T47D (cell line): Measurements from ENCODE around the gene MAP10.
"Not testable (repeated sequence)": the region's sequence is repeated elsewhere in the genome, so short reads cannot be mapped to it uniquely, and the experiment has no call there.

ENCODE experiments used
- DNase-seq, 2 experiments: peaks; one replicate each; pipeline versions ENCODE4 v3.0.0 to v3.0.0-alpha.2; 2011 to 2012; ENCODE audit warnings: low read depth in 1 of 2, low spot score in 1 of 2
- JUND ChIP-seq: IDR thresholded peaks from 2 replicates; pipeline ENCODE4 v1.6.1; 2012; ENCODE audit warnings: low read depth
- in situ Hi-C: cut with HindIII; loops from 2 replicates; pipeline ENCODE4 v1.10.0; 2016; ENCODE audit warnings: low sequenced_read_pairs, low pct_unique_long_range_greater_than_20kb

The MAP10 gene

GRCh38 chr1:232780354-232780753 is 24.9 kb upstream of the MAP10 start:
- no peak for TF ChIP-seq JUND
- no peak for DNase-seq
- in situ Hi-C loops = no loop called here

DNA sequence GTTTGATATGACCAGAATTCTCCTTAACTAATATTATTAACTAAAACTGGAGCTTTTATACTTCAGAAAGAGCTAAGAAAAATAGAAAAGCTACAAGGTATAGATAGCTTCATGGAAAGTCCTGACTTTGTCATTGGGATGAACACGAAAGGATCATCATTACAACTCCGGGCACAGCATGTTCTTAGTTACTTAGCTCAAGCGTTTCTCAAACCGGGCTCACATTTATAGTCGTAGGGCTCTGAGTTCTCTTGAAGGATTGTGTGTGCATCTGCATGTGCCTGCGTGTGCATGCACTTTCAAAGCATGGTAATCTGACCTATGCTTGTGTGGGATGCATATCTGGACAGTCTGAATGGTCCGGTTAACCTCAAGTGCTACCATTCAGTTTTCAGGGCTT is 20.4 kb upstream of the MAP10 start:
- in situ Hi-C loops = no loop called here
- TF ChIP-seq JUND = no peak
- DNase-seq = no peak

DNA sequence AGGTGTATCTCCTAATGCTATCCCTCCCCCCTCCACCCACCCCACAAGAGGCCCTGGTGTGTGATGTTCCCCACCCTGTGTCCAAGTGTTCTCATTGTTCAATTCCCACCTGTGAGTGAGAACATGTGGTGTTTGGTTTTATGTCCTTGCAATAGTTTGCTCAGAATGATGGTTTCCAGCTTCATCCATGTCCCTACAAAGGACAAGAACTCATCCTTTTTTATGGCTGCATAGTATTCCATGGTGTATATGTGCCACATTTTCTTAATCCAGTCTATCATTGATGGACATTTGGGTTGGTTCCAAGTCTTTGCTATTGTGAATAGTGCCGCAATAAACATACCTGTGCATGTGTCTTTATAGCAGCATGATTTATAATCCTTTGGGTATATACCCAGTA is 19.6 kb upstream of the MAP10 start:
- in situ Hi-C loops, DNase-seq: not testable (repeated sequence)

DNA sequence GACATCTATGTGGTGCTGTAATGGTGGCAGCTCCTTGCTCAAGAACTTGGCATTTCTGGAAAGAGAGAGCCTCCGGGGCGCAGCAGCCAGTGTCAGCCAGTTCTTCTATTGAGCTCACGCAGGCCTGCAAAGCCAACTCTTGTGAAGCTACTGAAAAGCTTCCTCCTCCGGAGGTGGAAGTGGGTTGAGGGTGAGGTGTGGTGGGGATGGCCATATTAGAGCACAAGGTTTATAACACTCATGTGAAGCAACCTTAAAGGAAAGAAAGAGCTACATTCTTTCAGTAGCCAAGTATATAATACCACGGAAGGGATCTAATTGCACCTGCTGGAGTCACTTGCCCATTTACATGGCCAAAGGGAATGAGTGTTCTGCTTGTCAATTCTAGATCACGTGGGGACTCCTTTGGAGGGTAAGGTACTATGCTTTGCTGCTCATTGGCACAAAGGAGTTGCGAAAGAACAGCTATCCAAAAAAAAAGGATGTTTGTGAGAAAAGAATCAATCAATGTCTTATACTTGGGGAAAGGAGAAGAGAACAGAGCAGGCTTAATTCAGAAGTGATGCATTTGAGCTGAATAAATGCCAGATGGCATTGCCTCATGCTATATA is 18.3 kb upstream of the MAP10 start:
- TF ChIP-seq JUND = no peak
- DNase-seq = no peak
- in situ Hi-C loops = no loop called here

DNA sequence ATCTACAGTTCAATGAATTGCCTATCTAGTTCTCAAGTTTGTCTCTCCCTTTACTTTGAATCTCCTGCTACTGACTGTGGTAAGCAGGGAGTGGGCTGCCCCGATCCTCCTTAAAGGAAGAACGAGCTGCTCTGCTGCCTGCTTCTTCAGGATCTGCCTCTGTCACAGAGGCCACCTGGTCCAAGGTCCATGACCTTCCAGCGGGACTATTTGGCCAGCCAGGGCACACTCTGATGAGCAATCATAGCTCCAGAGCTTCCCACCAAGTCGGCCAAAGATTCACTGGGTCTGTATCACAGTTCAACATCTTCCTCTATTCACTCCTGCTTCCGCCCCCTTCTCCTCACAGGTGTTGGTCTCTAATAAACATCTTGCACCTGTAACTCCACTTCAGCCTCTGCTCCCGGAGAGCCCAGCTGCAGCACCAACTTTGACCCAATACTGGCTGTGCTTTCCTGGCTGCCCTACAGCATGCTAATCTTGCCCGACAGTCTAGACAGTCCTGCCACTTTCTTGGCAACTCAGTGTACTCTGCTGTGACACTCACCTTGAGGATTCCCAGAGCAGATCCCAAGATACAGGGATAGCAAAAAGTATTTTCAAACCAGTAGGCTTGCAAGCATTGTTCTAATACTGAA is 16.9 kb upstream of the MAP10 start:
- DNase-seq = no peak
- in situ Hi-C loops = no loop called here

GRCh38 chr1:232789651-232790050 is 15.6 kb upstream of the MAP10 start:
- no peak for DNase-seq
- in situ Hi-C loops = no loop called here
- TF ChIP-seq JUND = no peak

More for the DNA sequence above, 16.9 kb upstream of the MAP10 start:
- no peak for TF ChIP-seq JUND

GRCh38 chr1:232792949-232793348 is 12.3 kb upstream of the MAP10 start:
- TF ChIP-seq JUND = no peak
- in situ Hi-C loops = no loop called here
- DNase-seq = no peak

GRCh38 chr1:232793944-232794343 is 11.3 kb upstream of the MAP10 start:
- in situ Hi-C loops = no loop called here

GRCh38 chr1:232795497-232796053 is 9.6 kb upstream of the MAP10 start:
- in situ Hi-C loops = no loop called here
- no peak for TF ChIP-seq JUND
- DNase-seq = no peak

More at GRCh38 chr1:232793944-232794343, 11.3 kb upstream of the MAP10 start:
- no peak for TF ChIP-seq JUND
- peak in 1 of 2 experiments; percentile 67 for DNase-seq

DNA sequence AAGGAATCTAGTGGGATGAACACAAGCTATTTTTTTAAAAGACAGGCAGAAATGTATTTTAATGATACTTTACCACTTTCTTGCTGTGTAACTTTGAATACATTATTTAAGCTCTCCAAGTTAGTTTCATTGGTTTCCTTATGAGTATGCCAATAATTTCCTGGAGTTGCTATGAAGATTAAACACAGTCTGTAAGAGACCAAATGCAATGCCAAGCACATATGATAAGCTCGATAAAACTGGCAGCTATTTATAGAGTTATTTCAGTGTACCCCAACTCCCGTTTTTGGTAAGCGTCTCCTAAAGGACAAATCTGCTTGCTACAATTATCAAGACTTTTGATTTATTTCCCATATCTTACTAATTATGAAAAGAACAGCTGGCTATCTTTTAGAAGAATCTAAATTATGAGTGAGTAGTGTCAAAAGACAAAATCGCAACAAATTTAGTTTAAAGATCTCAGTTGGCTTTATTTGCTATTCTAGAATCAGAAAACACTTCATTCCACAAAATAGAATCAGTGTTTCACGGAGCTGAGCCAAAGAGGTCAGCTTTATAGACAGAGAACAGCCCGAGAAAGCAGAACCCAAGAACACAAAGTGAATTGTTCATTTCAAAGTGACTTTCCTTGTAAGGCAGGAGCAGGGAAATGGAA is 7.2 kb upstream of the MAP10 start:
- no peak for DNase-seq
- in situ Hi-C loops = no loop called here
- TF ChIP-seq JUND = no peak

- DNase-seq = no peak
- in situ Hi-C loops = no loop called here
- TF ChIP-seq JUND = no peak
Measured at GRCh38 chr1:232798920-232799319, 6.3 kb upstream of the MAP10 start.

DNA sequence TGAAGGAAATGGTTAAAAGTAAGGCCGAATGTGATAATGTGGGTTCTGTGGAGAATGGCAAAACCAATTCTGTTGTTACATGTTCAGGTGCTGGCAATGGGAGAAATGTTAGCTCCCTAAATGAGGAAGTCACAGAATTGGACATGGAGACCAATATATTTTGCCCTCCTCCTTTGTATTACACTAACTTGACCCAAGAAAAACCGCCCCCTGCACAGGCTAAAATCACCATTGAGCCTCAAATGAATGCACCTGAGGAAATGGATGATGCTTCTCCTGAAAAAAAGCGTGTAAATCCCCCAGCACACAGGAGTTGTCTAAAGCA is 932 bp downstream of the MAP10 start:
- in situ Hi-C loops = no loop called here
- no peak for TF ChIP-seq JUND
- no peak for DNase-seq

- in situ Hi-C loops = no loop called here
- no peak for DNase-seq
- no peak for TF ChIP-seq JUND
Measured at GRCh38 chr1:232810856-232811255, 5.6 kb downstream of the MAP10 start.
